ENCODE results near the gene MED20. TPM values are rescaled to one million over a fixed set of nuclear protein-coding genes. Genes with fewer than 3 reads are reported as not detected.

Gene MED20
- polyA plus RNA-seq, 1 of the 3 experiments (the other 2 are of a cell fraction): 25.1 TPM

GRCh38 chr6:41887331-41887751 lies 33.6 kb downstream of the MED20 start:
- H3K9me3 ChIP-seq: no peaks in the 10 kb centered on the region
- H3F3A ChIP-seq (replicated peaks; ENCODE audit: insufficient read depth): no peaks in the 10 kb centered on the region
- TF ChIP-seq TAF1 (IDR thresholded peaks at IDR 0.05; ENCODE audit: borderline replicate concordance, low read depth, low read length): no peak
- no peak for TF ChIP-seq CHD2 (IDR thresholded peaks at IDR 0.05; ENCODE audit: low read length, partially characterized antibody)
- H3K36me3 ChIP-seq (replicated peaks in 1 of 2; ENCODE audit: control insufficient read depth in 1 of 2, insufficient read depth in 2 of 2, low read length in 1 of 2): peaks cover 0 to 2% of the 10 kb centered on the region in 2 experiments
- H3K27ac ChIP-seq (ENCODE audit: low read depth in 2 of 2, low read length in 1 of 2): no peak overlapping the region
- H3K79me2 ChIP-seq (ENCODE audit: insufficient read depth): no peaks in the 10 kb centered on the region
- POLR2A ChIA-PET: no interaction called here
- peaks cover 0 to 4% of the 10 kb centered on the region in 2 experiments; a peak in 2 of 4 replicates for H3K4me1 ChIP-seq (ENCODE audit: control insufficient read depth in 1 of 2, insufficient read depth in 2 of 2, low read depth in 1 of 2, low read length in 1 of 2)
- no peak overlapping the region for H2AFZ ChIP-seq (ENCODE audit: low read depth)
- H3K4me2 ChIP-seq: no peak overlapping the region
- H3K4me3 ChIP-seq (ENCODE audit: low read depth in 2 of 2, low read length in 1 of 2): no peak overlapping the region
- no peaks in the 10 kb centered on the region for H4K20me1 ChIP-seq (ENCODE audit: insufficient read depth)
- DNase-seq: no peak
- no peaks in the 10 kb centered on the region for H3K9me2 ChIP-seq
- no peak overlapping the region for H3K9ac ChIP-seq
- no peaks in the 10 kb centered on the region for H3K27me3 ChIP-seq (ENCODE audit: insufficient read depth)
- CTCF ChIA-PET: interaction anchor here (0.6 to 1.6 kb wide), 5 partner anchors 16 to 100 kb away, joined by 3 to 5 read pairs (median 3); partner anchors contain the start of gene TOMM6
- WGBS (ENCODE audit: low lambda C conversion rate): 70% methylated on average over 4 of the region's 4 CpGs

GRCh38 chr6:41885930-41886329 lies 35.0 kb downstream of the MED20 start:
- Histone ChIP-seq H4K20me1 (ENCODE audit: insufficient read depth) (no peaks in the 10 kb centered on the region), H3F3A (replicated peaks; ENCODE audit: insufficient read depth) (no peaks in the 10 kb centered on the region), H3K9me3 (no peaks in the 10 kb centered on the region), H3K27me3 (ENCODE audit: insufficient read depth) (no peaks in the 10 kb centered on the region), H3K9ac (no peak overlapping the region), H2AFZ (ENCODE audit: low read depth) (no peak overlapping the region), H3K4me2 (no peak overlapping the region), H3K79me2 (ENCODE audit: insufficient read depth) (no peaks in the 10 kb centered on the region), H3K27ac (ENCODE audit: low read depth in 2 of 2, low read length in 1 of 2) (no peak overlapping the region), H3K36me3 (replicated peaks in 1 of 2; ENCODE audit: control insufficient read depth in 1 of 2, insufficient read depth in 2 of 2, low read length in 1 of 2) (peaks cover 0 to under 1% of the 10 kb centered on the region in 2 experiments), H3K4me3 (ENCODE audit: low read depth in 2 of 2, low read length in 1 of 2) (no peak overlapping the region), H3K9me2 (no peaks in the 10 kb centered on the region), H3K4me1 (ENCODE audit: control insufficient read depth in 1 of 2, insufficient read depth in 2 of 2, low read depth in 1 of 2, low read length in 1 of 2) (peaks cover 0 to 4% of the 10 kb centered on the region in 2 experiments; a peak in 1 of 4 replicates)
- WGBS (ENCODE audit: low lambda C conversion rate): 98% methylated on average over 1 of the region's 1 CpG
- no peak for TF ChIP-seq CHD2 (IDR thresholded peaks at IDR 0.05; ENCODE audit: low read length, partially characterized antibody)
- no peak for TF ChIP-seq YY1 (IDR thresholded peaks at IDR 0.05; ENCODE audit: low read depth)
- no peak for TF ChIP-seq EZH2phosphoT487 (IDR thresholded peaks at IDR 0.05; ENCODE audit: borderline replicate concordance, low read depth)
- no peak for TF ChIP-seq FOXM1 (IDR thresholded peaks at IDR 0.05; ENCODE audit: low read depth)
- no peak for TF ChIP-seq RCOR1 (IDR thresholded peaks at IDR 0.05; ENCODE audit: low read length)
- no peak for TF ChIP-seq TEAD4 (IDR thresholded peaks at IDR 0.05; ENCODE audit: borderline replicate concordance, insufficient read depth)
- no peak for TF ChIP-seq RXRA (IDR thresholded peaks at IDR 0.05; ENCODE audit: borderline replicate concordance, low read depth)
- TF ChIP-seq PBX3 (IDR thresholded peaks at IDR 0.05): no peak
- no peak for TF ChIP-seq NRF1 (IDR thresholded peaks at IDR 0.05; ENCODE audit: low read depth, low read length)
- no peak for TF ChIP-seq USF1 (IDR thresholded peaks at IDR 0.05; ENCODE audit: borderline replicate concordance, low read depth)
- CTCF ChIA-PET: interaction anchor here (1.7 kb wide), 1 partner anchor 39 kb away, joined by 4 read pairs; no protein-coding TSS in a partner anchor
- POLR2A ChIA-PET: no interaction called here
- DNase-seq: no peak

All from SK-N-SH (cell line).